Cardiac muscle cell (in vitro differentiated cells and primary cell): Measurements from ENCODE around the gene CSMD2. TPM values are rescaled to one million over a fixed set of nuclear protein-coding genes. Genes with fewer than 3 reads are reported as not detected.

Source experiments
- DNase-seq, 2 donors: peaks; one replicate each; pipeline versions ENCODE4 v3.0.0 to v3.0.0-alpha.2; 2010 to 2017; ENCODE audit warnings: low read depth in 1 of 2, low spot score in 1 of 2
- H3K27ac ChIP-seq: fragments of 200-600 bp; sonication (generic); 2 replicates; pipeline ENCODE4 v1.5.1; 2016
- H3K27me3 ChIP-seq: fragments of 200-600 bp; sonication (generic); 2 replicates; pipeline ENCODE4 v1.6.0; 2016; ENCODE audit warnings: control low read depth
- H3K36me3 ChIP-seq: fragments of 200-600 bp; sonication (generic); 2 replicates; pipeline ENCODE4 v1.5.1; 2016; ENCODE audit warnings: control low read depth
- H3K4me1 ChIP-seq: fragments of 200-600 bp; sonication (generic); 2 replicates; pipeline ENCODE4 v1.8.1; 2017; ENCODE audit warnings: low read depth, mild to moderate bottlenecking, mixed run types
- H3K4me3 ChIP-seq: fragments of 200-600 bp; sonication (generic); 2 replicates; pipeline ENCODE4 v1.5.1; 2016; ENCODE audit warnings: mild to moderate bottlenecking
- H3K9me3 ChIP-seq: fragments of 200-600 bp; sonication (generic); 2 replicates; pipeline ENCODE4 v1.5.1; 2017; ENCODE audit warnings: low read depth, mild to moderate bottlenecking, control low read depth
- CTCF ChIP-seq: IDR thresholded peaks from 2 replicates; pipeline ENCODE4 v1.5.1; 2012; ENCODE audit warnings: low read depth, mild to moderate bottlenecking, low read length
- polyA plus RNA-seq: library from polyadenylated mRNA; unstranded; fragments of >200 nt; fragmentation: Nextera tagmentation; extraction: Ambion mirVana; gene quantifications from 2 replicates; pipeline ENCODE4 v1.2.1, GENCODE V29; 2016
- total RNA-seq: library from RNA; depleted of rRNA; stranded (reverse); fragments of >200 nt; gene quantifications from 2 replicates; pipeline ENCODE4 v1.2.3, GENCODE V29; 2016

Gene CSMD2
- total and polyA plus RNA-seq, 2 experiments from 2014 or later, result 0.24 TPM; not detected in 1

DNA sequence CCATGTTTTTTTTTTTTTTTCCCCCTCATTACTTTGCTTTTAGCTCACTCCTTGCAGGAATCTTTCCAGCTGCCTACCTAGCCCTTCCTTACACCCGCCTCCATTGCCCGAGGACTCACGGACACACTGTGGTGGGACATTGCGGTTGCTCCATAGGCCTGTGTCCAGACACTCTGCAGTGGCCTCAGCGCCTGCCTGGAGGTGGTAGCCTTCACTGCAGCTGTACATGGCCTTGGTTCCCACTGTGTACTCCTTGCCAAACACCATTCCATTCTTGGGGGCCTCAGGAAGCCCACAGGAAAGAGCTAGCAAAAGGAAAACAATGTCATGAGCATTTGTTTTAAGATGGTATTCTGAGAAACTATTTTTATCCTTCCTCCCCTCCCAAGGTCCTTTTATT, 592.6 kb downstream of the CSMD2 start:
- TF ChIP-seq CTCF, result no peak
- Histone ChIP-seq H3K27ac (no peak overlapping the region), H3K4me3 (no peak overlapping the region), H3K27me3 (no peaks in the 10 kb centered on the region), H3K4me1 (peaks cover 6% of the 10 kb centered on the region), H3K9me3 (no peaks in the 10 kb centered on the region), H3K36me3 (no peaks in the 10 kb centered on the region)
- no peak for DNase-seq

DNA sequence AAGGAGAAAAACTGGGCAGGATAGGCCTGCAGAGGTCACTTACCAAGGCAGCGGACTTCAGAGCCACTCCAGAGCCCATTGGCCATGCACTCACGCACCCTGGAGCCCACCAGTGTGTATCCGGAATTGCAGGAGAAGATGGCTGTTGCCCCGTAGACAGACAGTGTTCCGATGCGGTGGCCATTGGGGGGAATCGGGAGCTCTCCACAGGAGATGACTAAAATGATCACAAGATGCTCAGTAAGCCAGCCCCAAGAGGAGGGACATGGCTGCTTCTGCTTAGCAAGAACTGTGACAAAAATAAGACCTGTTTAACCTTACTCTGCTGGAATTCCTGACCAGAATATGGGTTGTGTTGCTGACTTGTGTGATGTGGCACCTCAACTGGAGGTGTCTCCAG, 595.7 kb downstream of the CSMD2 start:
- Histone ChIP-seq H3K4me3 (no peak overlapping the region), H3K9me3 (no peaks in the 10 kb centered on the region), H3K27me3 (no peaks in the 10 kb centered on the region), H3K27ac (no peak overlapping the region), H3K4me1 (no peaks in the 10 kb centered on the region), H3K36me3 (no peaks in the 10 kb centered on the region)
- no peak for DNase-seq
- TF ChIP-seq CTCF, result no peak

DNA sequence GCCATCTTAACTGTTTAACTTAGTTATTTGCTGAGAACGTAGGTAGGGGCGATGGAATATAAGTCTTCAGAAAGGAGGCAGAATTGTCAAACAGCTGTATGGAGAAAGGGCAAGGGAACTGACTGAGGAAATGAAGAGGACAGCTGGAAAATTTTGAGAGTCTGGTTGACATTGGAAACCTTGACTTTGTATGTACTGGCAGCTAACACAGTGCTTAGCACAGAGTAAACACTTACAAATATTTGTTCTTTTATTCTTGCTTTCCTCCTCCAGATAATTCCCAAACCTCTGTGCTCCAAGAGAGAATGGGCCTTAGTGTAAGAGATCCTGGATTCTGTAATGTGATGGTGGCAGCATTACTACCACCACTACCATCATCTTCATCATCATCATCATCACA, 601.3 kb downstream of the CSMD2 start:
- no peaks in the 10 kb centered on the region for H3K27me3 ChIP-seq
- H3K4me1 ChIP-seq, result no peaks in the 10 kb centered on the region
- H3K27ac ChIP-seq, result no peak overlapping the region
- H3K36me3 ChIP-seq, result no peaks in the 10 kb centered on the region
- no peak for DNase-seq
- H3K9me3 ChIP-seq, result no peaks in the 10 kb centered on the region
- no peak overlapping the region for H3K4me3 ChIP-seq
- TF ChIP-seq CTCF, result no peak

DNA sequence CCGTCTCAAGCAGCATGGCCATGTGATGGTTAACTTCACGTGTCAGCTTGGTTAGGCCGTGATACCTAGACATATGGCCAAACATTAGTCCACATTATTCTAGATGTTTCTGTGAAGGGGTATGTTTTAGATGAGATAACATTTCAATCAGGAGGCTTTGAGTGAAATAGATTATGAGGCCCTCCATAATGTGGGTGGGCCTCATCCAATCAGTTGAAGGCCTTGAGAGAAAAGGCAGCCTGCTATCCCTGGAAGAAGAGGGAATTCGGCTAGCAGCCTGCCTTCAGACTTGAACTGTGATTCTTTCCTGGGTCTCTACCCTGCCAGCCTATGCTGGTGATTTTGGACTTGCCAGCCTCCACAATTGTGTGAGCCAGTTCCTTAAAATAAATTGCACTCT, 602.5 kb downstream of the CSMD2 start:
- Histone ChIP-seq H3K4me3 (no peak overlapping the region), H3K27ac (no peak overlapping the region), H3K9me3 (no peaks in the 10 kb centered on the region), H3K36me3 (no peaks in the 10 kb centered on the region), H3K27me3 (no peaks in the 10 kb centered on the region), H3K4me1 (no peaks in the 10 kb centered on the region)
- no peak for DNase-seq
- no peak for TF ChIP-seq CTCF

- Histone ChIP-seq H3K36me3 (no peaks in the 10 kb centered on the region), H3K27me3 (no peaks in the 10 kb centered on the region), H3K27ac (no peak overlapping the region), H3K4me3 (no peak overlapping the region), H3K4me1 (no peaks in the 10 kb centered on the region), H3K9me3 (no peaks in the 10 kb centered on the region)
- TF ChIP-seq CTCF, result no peak
- no peak for DNase-seq
Observed at GRCh38 chr1:33561576-33561975, 603.5 kb downstream of the CSMD2 start.

DNA sequence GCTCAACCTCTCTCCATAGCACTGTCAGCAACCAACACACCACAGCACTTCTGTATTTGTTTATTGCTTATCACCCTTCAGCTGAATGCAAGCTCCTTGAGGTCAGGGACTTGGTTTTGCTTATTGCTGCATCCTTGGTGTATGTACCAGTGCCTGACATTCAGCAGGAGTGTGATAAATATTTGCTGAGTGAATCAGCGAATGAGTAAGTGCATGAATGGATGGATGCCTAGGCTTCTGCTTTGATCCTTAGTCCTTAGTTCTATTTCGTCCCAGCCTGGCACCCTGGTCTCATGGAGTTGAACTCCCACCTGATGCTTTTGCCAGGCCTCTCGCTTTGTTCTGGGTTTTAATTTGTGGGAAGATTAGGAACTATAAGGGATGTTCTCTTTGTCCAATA, 604.4 kb downstream of the CSMD2 start:
- DNase-seq, result no peak
- Histone ChIP-seq H3K4me3 (no peak overlapping the region), H3K27me3 (no peaks in the 10 kb centered on the region), H3K36me3 (no peaks in the 10 kb centered on the region), H3K9me3 (no peaks in the 10 kb centered on the region), H3K27ac (no peak overlapping the region), H3K4me1 (no peaks in the 10 kb centered on the region)
- no peak for TF ChIP-seq CTCF
